ENCODE measurements around the gene MLH3.

MLH3 gene

DNA sequence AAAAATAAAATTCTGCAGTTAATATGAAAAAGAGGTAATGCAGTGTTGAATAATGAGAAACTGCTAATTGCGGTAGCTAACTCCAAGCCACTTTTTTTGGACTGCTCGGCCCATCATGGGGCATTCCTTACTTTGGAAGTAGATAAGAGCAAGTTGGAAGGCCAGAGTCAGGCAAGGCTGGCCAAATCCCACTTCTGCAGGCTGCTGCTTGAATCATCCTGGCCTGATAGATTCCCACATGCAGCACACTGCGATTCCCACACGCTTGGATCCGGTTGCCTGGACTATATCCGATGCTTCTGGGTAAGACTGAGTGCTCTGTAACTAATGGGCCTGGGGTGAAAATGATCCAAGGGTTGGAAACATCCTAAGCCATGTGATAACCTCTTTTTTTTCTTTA, 38.0 kb downstream of the MLH3 start:
- H4K91ac ChIP-seq (ENCODE audit: low read depth, low read length, poor library complexity), result no peak overlapping the region
- no peak overlapping the region for H4K8ac ChIP-seq (ENCODE audit: low read depth, low read length)
- no peak overlapping the region for H3K4me2 ChIP-seq (ENCODE audit: insufficient read depth, low read length, poor library complexity, severe bottlenecking)
- no peak overlapping the region for H2AK5ac ChIP-seq (ENCODE audit: low read depth, low read length)
- H3K14ac ChIP-seq (ENCODE audit: low read length), result no peak overlapping the region
- no CpG with 5 or more reads among the region's 6 CpGs for whole genome bisulfite sequencing, 2 donors (ENCODE audit: extremely low coverage in 2 of 2, insufficient read length in 2 of 2, insufficient replicate concordance in 1 of 2)
- no peak overlapping the region for H3K23ac ChIP-seq (ENCODE audit: low read depth, low read length, poor library complexity)
- no peak overlapping the region for H3K4me3 ChIP-seq (ENCODE audit: low read length in 2 of 2)
- H3K9ac ChIP-seq (ENCODE audit: low read depth, low read length, poor library complexity), result no peak overlapping the region
- peaks cover 22 to 75% of the 10 kb centered on the region in 2 donors for H3K36me3 ChIP-seq (replicated peaks in 1 of 2; ENCODE audit: control insufficient read depth in 2 of 2, insufficient read depth in 2 of 2, low read length in 2 of 2)
- no peak overlapping the region for H2BK5ac ChIP-seq (ENCODE audit: low read length)
- H3K4me1 ChIP-seq (ENCODE audit: control insufficient read depth in 2 of 2, insufficient read depth in 1 of 2, low read depth in 1 of 2, low read length in 2 of 2), result peaks cover 0 to 3% of the 10 kb centered on the region in 2 donors
- no peak overlapping the region for H2BK120ac ChIP-seq (ENCODE audit: low read depth, low read length)
- no peak overlapping the region for H2BK15ac ChIP-seq (ENCODE audit: low read length)
- H3K27me3 ChIP-seq (ENCODE audit: control insufficient read depth in 3 of 3, insufficient read depth in 3 of 3, low read depth in 1 of 3, low read length in 3 of 3), result no peaks in the 10 kb centered on the region
- H2BK12ac ChIP-seq (ENCODE audit: low read length), result no peak overlapping the region
- no peaks in the 10 kb centered on the region for H3K79me1 ChIP-seq (ENCODE audit: low read depth, low read length)
- no peak overlapping the region for H2AFZ ChIP-seq (ENCODE audit: low read length)
- DNase-seq (ENCODE audit: low spot score), result no peak
- H3K4ac ChIP-seq (ENCODE audit: low read length), result no peak overlapping the region
- H3K9me3 ChIP-seq (replicated peaks in 1 of 2; ENCODE audit: control insufficient read depth in 2 of 2, insufficient read depth in 1 of 2, low read depth in 1 of 2, low read length in 2 of 2), result no peaks in the 10 kb centered on the region
- no peak overlapping the region for H3K18ac ChIP-seq (ENCODE audit: low read length)
- H3K27ac ChIP-seq (replicated peaks; ENCODE audit: low read length), result no peak overlapping the region

DNA sequence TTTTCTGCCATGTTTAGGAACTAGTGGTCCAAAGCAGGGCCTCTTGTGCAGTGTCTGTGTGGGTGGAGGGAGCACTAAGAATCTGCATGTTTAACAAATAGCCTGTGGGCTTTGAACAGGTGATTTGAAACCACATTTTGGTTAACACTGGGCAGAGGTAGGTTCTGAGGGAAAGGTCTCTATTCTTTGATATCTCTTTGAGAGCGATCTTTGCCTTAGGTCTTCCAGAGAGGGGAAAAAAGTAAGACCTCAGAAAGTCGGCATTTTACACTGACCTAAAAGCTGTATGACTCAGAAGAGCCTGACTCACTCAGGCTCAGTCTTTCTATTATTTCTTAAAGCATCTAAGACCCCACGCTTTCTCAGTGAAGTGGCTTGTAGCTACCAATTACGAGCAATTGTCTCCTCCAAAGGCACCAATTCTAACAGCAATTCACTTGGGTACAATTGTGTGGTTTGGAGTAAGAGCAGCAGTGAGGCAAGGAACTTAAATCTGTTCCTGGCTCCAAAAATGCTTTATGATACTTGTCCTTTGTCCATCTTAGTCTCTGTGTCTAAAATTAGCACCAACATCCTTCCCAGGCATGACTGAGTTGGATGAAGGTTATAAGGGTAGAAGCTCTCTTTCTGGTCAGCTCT, 39.8 kb downstream of the MLH3 start:
- no peak overlapping the region for H3K4me3 ChIP-seq (ENCODE audit: low read length in 2 of 2)
- no peaks in the 10 kb centered on the region for H3K79me1 ChIP-seq (ENCODE audit: low read depth, low read length)
- no peak overlapping the region for H2AFZ ChIP-seq (ENCODE audit: low read length)
- no peak overlapping the region for H3K18ac ChIP-seq (ENCODE audit: low read length)
- peaks cover 0 to 3% of the 10 kb centered on the region in 2 donors for H3K4me1 ChIP-seq (ENCODE audit: control insufficient read depth in 2 of 2, insufficient read depth in 1 of 2, low read depth in 1 of 2, low read length in 2 of 2)
- H4K91ac ChIP-seq (ENCODE audit: low read depth, low read length, poor library complexity), result no peak overlapping the region
- no peak overlapping the region for H2BK5ac ChIP-seq (ENCODE audit: low read length)
- H2BK120ac ChIP-seq (ENCODE audit: low read depth, low read length), result no peak overlapping the region
- no CpG with 5 or more reads among the region's 4 CpGs for WGBS, 2 donors (ENCODE audit: extremely low coverage in 2 of 2, insufficient read length in 2 of 2, insufficient replicate concordance in 1 of 2)
- peaks cover 0 to under 1% of the 10 kb centered on the region in 2 donors for H3K9me3 ChIP-seq (replicated peaks in 1 of 2; ENCODE audit: control insufficient read depth in 2 of 2, insufficient read depth in 1 of 2, low read depth in 1 of 2, low read length in 2 of 2)
- H3K14ac ChIP-seq (ENCODE audit: low read length), result no peak overlapping the region
- no peak overlapping the region for H3K27ac ChIP-seq (replicated peaks; ENCODE audit: low read length)
- H2AK5ac ChIP-seq (ENCODE audit: low read depth, low read length), result no peak overlapping the region
- H3K27me3 ChIP-seq (ENCODE audit: control insufficient read depth in 3 of 3, insufficient read depth in 3 of 3, low read depth in 1 of 3, low read length in 3 of 3), result no peaks in the 10 kb centered on the region
- H3K36me3 ChIP-seq (replicated peaks in 1 of 2; ENCODE audit: control insufficient read depth in 2 of 2, insufficient read depth in 2 of 2, low read length in 2 of 2), result peaks cover 24 to 86% of the 10 kb centered on the region in 2 donors
- H2BK12ac ChIP-seq (ENCODE audit: low read length), result no peak overlapping the region
- H3K9ac ChIP-seq (ENCODE audit: low read depth, low read length, poor library complexity), result no peak overlapping the region
- no peak overlapping the region for H2BK15ac ChIP-seq (ENCODE audit: low read length)
- no peak overlapping the region for H3K4me2 ChIP-seq (ENCODE audit: insufficient read depth, low read length, poor library complexity, severe bottlenecking)
- H4K8ac ChIP-seq (ENCODE audit: low read depth, low read length), result no peak overlapping the region
- H3K4ac ChIP-seq (ENCODE audit: low read length), result no peak overlapping the region
- H3K23ac ChIP-seq (ENCODE audit: low read depth, low read length, poor library complexity), result no peak overlapping the region
- no peak for DNase-seq (ENCODE audit: low spot score)

DNA sequence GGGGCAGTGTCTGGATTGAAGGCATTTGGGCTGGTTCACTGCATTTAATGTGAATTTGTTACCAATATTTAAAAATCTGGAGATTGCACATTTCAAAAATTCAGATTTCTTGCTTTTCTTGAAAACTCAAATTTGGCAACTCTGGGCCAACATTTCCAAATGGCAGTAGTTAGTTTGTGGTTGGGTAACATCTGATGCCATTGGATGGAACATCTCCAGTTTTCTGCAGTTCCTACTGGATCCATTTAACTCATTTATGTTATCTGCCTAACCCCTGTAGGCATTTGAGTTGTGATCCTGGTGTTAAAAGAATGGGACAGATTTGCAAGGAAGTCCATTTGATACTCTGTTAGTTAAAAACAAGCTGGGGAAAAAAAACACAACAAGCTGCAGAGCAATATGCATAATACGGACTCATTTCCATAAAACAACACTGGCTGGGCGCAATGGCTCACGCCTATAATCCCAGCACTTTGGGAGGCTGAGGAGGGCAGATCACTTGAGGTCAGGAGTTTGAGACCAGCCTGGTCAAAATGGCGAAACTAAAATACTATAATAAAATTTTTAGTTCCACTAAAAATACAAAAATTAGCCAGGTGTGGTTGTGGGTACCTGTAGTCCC, 40.7 kb downstream of the MLH3 start:
- H2BK5ac ChIP-seq (ENCODE audit: low read length), result no peak overlapping the region
- H3K4me3 ChIP-seq (ENCODE audit: low read length in 2 of 2), result no peak overlapping the region
- DNase-seq (ENCODE audit: low spot score), result no peak
- peaks cover 28 to 89% of the 10 kb centered on the region in 2 donors for H3K36me3 ChIP-seq (replicated peaks in 1 of 2; ENCODE audit: control insufficient read depth in 2 of 2, insufficient read depth in 2 of 2, low read length in 2 of 2)
- H2BK15ac ChIP-seq (ENCODE audit: low read length), result no peak overlapping the region
- no peak overlapping the region for H3K18ac ChIP-seq (ENCODE audit: low read length)
- no peak overlapping the region for H2BK120ac ChIP-seq (ENCODE audit: low read depth, low read length)
- WGBS, 2 donors (ENCODE audit: extremely low coverage in 2 of 2, insufficient read length in 2 of 2, insufficient replicate concordance in 1 of 2), result no CpG with 5 or more reads among the region's 4 CpGs
- H3K4me1 ChIP-seq (ENCODE audit: control insufficient read depth in 2 of 2, insufficient read depth in 1 of 2, low read depth in 1 of 2, low read length in 2 of 2), result peaks cover 0 to 3% of the 10 kb centered on the region in 2 donors
- no peak overlapping the region for H3K9ac ChIP-seq (ENCODE audit: low read depth, low read length, poor library complexity)
- no peak overlapping the region for H2AK5ac ChIP-seq (ENCODE audit: low read depth, low read length)
- H3K27ac ChIP-seq (replicated peaks; ENCODE audit: low read length), result no peak overlapping the region
- H3K4me2 ChIP-seq (ENCODE audit: insufficient read depth, low read length, poor library complexity, severe bottlenecking), result no peak overlapping the region
- no peak overlapping the region for H3K23ac ChIP-seq (ENCODE audit: low read depth, low read length, poor library complexity)
- no peak overlapping the region for H2AFZ ChIP-seq (ENCODE audit: low read length)
- H4K91ac ChIP-seq (ENCODE audit: low read depth, low read length, poor library complexity), result no peak overlapping the region
- H3K14ac ChIP-seq (ENCODE audit: low read length), result no peak overlapping the region
- no peaks in the 10 kb centered on the region for H3K79me1 ChIP-seq (ENCODE audit: low read depth, low read length)
- no peak overlapping the region for H2BK12ac ChIP-seq (ENCODE audit: low read length)
- H4K8ac ChIP-seq (ENCODE audit: low read depth, low read length), result no peak overlapping the region
- no peaks in the 10 kb centered on the region for H3K27me3 ChIP-seq (ENCODE audit: control insufficient read depth in 3 of 3, insufficient read depth in 3 of 3, low read depth in 1 of 3, low read length in 3 of 3)
- no peak overlapping the region for H3K4ac ChIP-seq (ENCODE audit: low read length)
- H3K9me3 ChIP-seq (replicated peaks in 1 of 2; ENCODE audit: control insufficient read depth in 2 of 2, insufficient read depth in 1 of 2, low read depth in 1 of 2, low read length in 2 of 2), result peaks cover 0 to 2% of the 10 kb centered on the region in 2 donors

DNA sequence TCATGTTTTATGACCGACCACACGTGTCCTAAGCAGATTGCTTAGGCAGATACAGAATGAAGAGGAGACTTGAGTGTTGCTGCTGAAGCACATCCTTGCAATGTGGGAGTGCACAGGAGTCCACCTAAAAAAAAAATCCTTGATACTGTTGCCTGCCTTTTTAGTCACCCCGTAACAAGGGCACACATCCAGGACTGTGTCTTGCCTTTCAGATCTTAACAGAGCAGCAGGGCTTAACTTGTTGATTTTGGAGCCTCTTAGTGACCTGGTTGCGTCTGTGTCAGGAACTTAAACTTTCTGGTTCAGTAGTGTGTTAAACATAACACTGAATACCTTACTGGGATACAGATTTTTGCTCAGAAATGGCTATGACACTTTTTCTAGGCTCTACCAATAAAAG, 42.1 kb downstream of the MLH3 start:
- Histone ChIP-seq H3K14ac (ENCODE audit: low read length) (no peak overlapping the region), H2BK120ac (ENCODE audit: low read depth, low read length) (no peak overlapping the region), H3K18ac (ENCODE audit: low read length) (no peak overlapping the region), H3K36me3 (replicated peaks in 1 of 2; ENCODE audit: control insufficient read depth in 2 of 2, insufficient read depth in 2 of 2, low read length in 2 of 2) (peaks cover 30 to 96% of the 10 kb centered on the region in 2 donors), H4K8ac (ENCODE audit: low read depth, low read length) (no peak overlapping the region), H4K91ac (ENCODE audit: low read depth, low read length, poor library complexity) (no peak overlapping the region), H3K4me2 (ENCODE audit: insufficient read depth, low read length, poor library complexity, severe bottlenecking) (no peak overlapping the region), H3K9me3 (replicated peaks in 1 of 2; ENCODE audit: control insufficient read depth in 2 of 2, insufficient read depth in 1 of 2, low read depth in 1 of 2, low read length in 2 of 2) (peaks cover 0 to 2% of the 10 kb centered on the region in 2 donors), H3K4me3 (ENCODE audit: low read length in 2 of 2) (no peak overlapping the region), H3K4me1 (ENCODE audit: control insufficient read depth in 2 of 2, insufficient read depth in 1 of 2, low read depth in 1 of 2, low read length in 2 of 2) (peaks cover 0 to 3% of the 10 kb centered on the region in 2 donors), H2AFZ (ENCODE audit: low read length) (no peak overlapping the region), H3K79me1 (ENCODE audit: low read depth, low read length) (no peaks in the 10 kb centered on the region), H2BK12ac (ENCODE audit: low read length) (no peak overlapping the region), H3K23ac (ENCODE audit: low read depth, low read length, poor library complexity) (no peak overlapping the region), H2BK5ac (ENCODE audit: low read length) (no peak overlapping the region), H3K27me3 (ENCODE audit: control insufficient read depth in 3 of 3, insufficient read depth in 3 of 3, low read depth in 1 of 3, low read length in 3 of 3) (no peaks in the 10 kb centered on the region), H3K4ac (ENCODE audit: low read length) (no peak overlapping the region), H2AK5ac (ENCODE audit: low read depth, low read length) (no peak overlapping the region), H3K27ac (replicated peaks; ENCODE audit: low read length) (no peak overlapping the region), H3K9ac (ENCODE audit: low read depth, low read length, poor library complexity) (no peak overlapping the region), H2BK15ac (ENCODE audit: low read length) (no peak overlapping the region)
- DNase-seq (ENCODE audit: low spot score), result no peak
- WGBS, 2 donors (ENCODE audit: extremely low coverage in 2 of 2, insufficient read length in 2 of 2, insufficient replicate concordance in 1 of 2), result no CpG with 5 or more reads among the region's 4 CpGs

Measured in neuronal stem cell (in vitro differentiated cells).